Skin epidermis (tissue), 12 donors: ENCODE measurements around the gene GANC.
"Not testable (repeated sequence)": the region's sequence is repeated elsewhere in the genome, so short reads cannot be mapped to it uniquely, and the experiment has no call there.

Experiments
- H3K27ac ChIP-seq, 21 experiments: fragments of 200-600 bp; sonication (generic) in 11 of 21; one replicate each; pipeline ENCODE4 v1.5.0; 2020; ENCODE audit warnings: mild to moderate bottlenecking in 3 of 21, inconsistent platforms in 2 of 21, moderate library complexity in 2 of 21
- H3K4me3 ChIP-seq, 7 experiments: fragments of 200-600 bp; sonication (generic) in 2 of 7; one replicate each; pipeline ENCODE4 v1.5.0; 2020; ENCODE audit warnings: inconsistent platforms in 2 of 7, mild to moderate bottlenecking in 2 of 7, moderate library complexity in 1 of 7

GANC gene

DNA sequence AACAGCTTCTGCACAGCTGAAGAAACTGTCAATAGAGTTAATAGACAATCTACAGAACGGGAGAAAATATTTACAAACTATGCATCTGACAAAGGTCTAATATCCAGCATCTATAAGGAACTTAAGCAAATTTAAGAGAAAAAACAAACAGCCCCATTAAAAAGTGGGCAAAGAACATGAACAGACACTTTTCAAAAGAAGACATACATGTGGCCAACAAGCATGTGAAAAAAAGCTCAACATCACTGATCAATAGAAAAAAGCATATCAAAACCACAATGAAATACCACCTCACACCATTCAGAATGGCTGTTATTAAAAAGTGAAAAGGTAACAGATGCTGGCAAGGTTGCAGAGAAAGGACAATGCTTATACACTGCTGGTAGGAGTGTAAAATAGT is 63.6 kb downstream of the GANC start:
- not testable (repeated sequence) for H3K27ac ChIP-seq, H3K4me3 ChIP-seq

DNA sequence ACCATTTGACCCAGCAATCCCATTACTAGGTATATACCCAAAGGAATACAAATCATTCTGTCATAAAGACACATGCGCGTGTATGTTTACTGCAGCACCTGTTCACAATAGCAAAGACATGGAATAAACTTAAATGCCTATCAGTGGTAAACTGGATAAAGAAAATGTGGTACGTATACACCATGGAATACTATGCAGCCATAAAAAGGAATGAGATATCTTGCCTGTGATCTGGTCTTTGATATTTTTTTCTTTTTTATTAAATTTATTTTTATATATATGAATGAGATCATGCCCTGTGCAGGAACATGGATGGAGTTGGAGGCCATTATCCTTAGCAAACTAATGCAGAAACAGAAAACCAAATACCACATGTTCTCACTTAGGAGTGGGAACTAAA is 64.1 kb downstream of the GANC start:
- H3K27ac ChIP-seq: not testable (repeated sequence)

DNA sequence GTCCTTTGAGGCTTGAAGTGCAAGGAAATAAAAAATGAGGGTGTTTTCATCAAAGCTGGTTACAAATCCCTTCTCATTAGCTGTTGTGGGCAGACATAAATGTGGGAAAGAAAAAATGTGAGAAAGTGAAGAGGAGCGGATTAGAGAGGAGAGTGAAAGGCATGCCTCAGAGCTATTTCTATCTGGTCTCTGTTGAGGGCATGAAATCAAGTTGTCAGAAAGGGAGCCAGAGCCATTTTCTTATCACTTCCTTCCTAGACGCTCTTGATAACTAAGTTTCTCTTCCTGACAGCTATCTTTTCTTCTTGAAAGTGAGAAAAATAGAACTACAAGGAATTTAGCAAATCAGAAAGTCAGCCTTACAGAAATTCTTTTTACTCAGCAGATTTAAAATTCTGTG is 65.5 kb downstream of the GANC start:
- Histone ChIP-seq H3K4me3 (no peak overlapping the region), H3K27ac (peak overlapping the region in 4 of 21 experiments; percentile 29 to 52 (median 40))

More for the DNA sequence above, 64.1 kb downstream of the GANC start:
- H3K4me3 ChIP-seq: not testable (repeated sequence)

DNA sequence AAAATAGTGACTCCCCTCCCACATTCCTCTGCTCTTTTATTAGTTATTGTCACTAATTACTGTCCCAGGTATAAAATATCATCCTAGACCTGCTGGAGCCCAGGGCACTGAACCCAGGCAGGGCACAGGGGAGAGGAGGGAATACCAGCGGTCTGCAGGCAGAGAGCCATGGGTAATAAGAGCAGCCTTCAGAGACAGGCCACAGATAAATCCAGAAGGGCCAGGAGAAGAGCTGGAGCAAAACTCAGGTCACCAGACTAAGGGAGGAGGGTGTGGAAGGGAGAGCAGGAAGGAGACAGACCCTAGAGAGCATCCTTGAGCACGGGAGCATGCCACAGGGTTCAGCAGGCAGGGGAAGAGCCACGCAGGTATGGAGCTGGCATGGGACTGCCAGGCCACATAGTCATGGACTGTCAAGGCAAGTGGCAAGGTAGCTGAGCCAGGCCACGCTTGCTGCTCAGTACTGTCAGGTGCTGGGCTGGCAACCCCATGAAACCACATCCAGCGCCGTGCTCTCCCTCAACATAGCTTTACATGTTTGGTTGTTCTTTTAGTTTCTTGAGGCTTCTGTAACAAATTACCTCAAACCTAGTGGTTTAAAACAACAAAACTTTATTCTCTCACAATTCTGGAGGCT is 70.7 kb downstream of the GANC start:
- Histone ChIP-seq H3K27ac (peak overlapping the region in 1 of 21 experiments; percentile 17), H3K4me3 (no peak overlapping the region)

DNA sequence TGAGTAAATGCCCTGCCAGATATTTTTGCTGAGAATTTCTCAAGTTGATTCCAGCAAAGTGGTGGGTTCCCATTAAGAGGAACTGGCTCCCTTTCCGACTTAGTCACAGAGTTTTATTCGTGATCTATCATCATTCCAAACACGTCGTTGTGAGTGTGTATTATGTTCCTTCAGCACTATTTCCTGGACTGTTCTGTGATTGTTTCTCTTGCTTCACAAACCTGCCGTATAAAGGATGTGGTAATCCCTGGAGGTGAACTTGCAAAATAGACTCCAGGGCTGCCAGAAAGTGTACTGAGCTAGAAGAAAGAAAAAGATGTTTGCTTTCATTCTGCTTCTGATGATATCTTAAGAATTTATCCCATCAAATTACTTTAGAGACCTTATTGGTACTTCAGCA is 71.8 kb downstream of the GANC start:
- H3K4me3 ChIP-seq: no peak overlapping the region
- no peak overlapping the region for H3K27ac ChIP-seq

DNA sequence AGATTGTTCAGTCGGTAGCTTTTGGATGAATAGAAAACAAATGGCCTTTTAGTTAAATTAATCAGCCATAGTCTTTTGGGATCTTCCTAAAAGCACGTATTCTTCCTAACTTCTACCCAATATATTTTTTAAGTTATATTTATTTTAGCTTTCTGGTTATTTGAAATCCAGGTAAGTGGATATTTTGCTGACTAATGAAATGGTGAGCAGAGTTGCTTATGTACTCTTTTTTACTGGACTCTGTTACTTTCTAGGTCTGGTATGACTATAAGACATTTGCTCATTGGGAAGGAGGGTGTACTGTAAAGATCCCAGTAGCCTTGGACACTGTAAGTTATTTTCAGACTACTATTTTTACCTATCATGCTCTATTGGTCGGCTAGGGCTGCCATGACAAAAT is 72.5 kb downstream of the GANC start:
- Histone ChIP-seq H3K4me3 (no peak overlapping the region), H3K27ac (no peak overlapping the region)

DNA sequence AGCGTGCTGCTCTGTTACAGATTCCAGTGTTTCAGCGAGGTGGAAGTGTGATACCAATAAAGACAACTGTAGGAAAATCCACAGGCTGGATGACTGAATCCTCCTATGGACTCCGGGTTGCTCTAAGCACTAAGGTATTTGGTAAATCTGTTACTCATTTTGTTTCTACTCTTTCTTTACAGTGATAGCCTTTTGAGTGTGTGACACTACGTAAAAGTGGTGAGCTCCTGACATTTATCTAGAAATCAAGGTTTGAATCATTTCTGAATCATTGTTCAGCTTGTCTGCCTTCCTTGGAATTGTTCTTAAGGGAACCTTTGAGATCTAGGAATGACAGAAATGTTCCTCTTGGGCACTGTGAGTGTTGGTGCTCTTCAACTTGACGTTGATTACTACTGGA is 75.1 kb downstream of the GANC start:
- Histone ChIP-seq H3K4me3 (no peak overlapping the region), H3K27ac (no peak overlapping the region)

DNA sequence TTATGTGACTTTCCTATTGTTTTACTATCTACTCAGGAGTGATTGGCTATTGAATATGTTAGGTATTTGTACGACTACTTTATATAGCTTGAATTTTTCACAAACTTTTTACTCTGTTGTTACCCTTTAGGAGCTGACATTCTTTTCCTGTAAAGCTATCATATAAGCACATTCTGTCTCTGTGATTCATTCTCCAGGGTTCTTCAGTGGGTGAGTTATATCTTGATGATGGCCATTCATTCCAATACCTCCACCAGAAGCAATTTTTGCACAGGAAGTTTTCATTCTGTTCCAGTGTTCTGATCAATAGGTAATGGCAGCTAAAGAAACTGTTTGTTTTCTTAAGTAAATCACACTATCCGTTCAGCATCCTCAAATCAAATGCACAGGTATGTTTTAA is 76.2 kb downstream of the GANC start:
- H3K4me3 ChIP-seq: no peak overlapping the region
- no peak overlapping the region for H3K27ac ChIP-seq

DNA sequence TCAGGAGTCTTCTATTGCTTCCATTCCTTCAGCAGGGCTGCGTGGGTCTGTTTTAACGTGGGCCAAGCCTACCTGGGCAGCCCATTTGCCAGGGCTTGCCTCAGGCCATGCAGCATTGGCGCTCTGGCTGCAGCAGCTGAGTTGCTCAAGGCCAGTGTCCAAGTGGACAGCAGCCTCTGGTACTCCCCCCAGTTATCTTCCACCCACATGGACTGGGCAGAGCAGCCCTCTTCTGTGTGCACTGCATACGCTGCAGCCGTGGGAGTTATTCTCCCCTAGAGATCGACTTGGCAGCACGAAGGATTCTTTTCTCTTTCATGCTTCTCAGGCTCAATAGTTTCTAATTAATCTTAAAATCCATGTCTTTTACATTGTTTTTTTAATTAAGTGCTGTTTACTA is 79.4 kb downstream of the GANC start:
- Histone ChIP-seq H3K4me3 (no peak overlapping the region), H3K27ac (no peak overlapping the region)

DNA sequence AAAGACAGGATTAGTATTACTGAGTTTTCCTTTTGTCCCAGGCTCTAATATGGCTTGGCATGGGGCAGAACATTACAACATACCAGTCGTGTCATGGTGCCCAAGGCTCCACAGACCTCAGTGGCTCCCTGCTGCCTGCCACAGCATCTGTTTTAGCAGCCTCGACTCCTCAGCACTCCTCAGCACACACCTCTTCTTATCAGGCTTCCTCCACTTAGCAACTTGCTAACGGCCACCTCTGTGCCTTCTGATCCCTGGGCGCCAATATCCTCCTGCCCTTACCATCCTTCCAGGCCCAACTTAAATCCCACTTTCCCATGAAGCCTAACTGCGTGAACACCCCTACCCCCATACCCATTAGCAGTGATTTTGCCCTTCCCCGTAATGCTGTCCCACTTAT is 80.1 kb downstream of the GANC start:
- no peak overlapping the region for H3K4me3 ChIP-seq
- H3K27ac ChIP-seq: no peak overlapping the region

DNA sequence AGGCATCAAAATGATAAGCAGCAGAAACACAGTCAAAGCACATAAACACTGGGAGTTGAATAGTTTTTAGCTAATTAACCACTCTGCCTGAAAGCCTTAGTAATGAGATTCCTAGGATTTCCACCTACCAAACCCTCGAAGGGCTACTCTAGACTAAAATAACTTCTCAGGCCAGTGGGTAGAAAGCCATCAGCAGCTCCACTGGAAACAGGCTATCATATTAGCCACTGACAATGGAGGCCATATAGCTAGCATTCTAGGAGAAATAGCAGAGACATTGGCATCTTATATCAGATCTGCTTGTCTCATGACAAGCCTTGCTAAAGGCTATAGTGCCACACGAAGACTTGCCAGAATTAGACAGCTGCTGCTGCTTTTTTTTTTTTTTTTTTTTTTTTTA is 81.8 kb downstream of the GANC start:
- H3K4me3 ChIP-seq: no peak overlapping the region
- H3K27ac ChIP-seq: no peak overlapping the region

DNA sequence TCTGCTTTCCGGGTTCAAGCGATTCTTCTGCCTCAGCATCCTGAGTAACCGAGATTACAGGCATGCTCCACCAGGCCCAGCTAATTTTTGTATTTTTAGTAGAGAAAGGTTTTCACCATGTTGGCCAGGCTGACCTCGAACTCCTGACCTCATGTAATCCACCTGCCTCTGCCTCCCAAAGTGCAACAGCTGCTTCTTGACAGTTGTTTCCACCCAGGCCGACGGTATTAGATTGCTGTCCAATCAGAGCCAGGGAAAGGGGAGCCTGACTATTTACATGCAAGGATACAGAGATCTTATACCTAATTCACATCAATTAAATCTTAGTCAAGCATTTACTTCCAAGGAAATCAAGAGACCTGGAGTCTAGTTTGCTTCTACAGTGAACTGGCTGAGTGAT is 82.3 kb downstream of the GANC start:
- no peak overlapping the region for H3K27ac ChIP-seq
- H3K4me3 ChIP-seq: no peak overlapping the region

DNA sequence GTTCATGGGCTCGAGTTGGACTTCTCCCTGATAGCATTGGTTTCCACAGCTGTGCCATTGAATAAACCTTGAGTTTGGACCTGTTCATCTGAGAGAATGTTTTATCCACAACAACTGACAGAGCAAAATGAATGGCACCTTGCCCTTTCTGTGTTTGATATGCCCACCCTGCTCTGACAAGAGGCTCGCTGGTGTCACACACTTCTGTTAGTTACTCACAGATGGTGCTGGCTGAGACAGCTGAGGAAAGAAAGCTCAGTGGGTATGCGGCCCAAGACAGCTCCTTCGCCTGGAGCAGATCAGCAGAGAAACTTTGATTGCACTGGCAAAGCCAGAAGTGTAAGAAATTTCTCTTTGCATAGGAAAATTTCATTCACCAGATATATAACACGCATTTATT is 83.8 kb downstream of the GANC start:
- Histone ChIP-seq H3K4me3 (no peak overlapping the region), H3K27ac (no peak overlapping the region)

DNA sequence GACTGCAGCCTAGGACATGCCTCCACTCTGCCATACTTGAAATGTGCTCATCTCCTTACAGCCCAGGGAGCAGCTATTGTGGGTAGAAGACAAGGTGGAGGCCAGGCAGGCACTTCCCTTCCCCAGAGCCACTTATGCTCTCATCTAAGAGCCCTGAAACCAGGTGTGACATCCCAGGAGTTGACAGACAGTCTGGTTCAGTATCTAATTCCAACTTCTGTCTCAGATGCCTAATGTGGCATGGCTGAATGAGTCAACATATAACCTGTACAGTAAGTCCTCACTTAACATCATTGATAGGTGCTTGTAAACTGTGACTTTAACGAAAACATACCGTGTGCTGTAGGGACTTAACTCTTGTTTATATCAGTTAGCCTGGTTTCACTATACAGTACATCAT is 85.1 kb downstream of the GANC start:
- no peak overlapping the region for H3K4me3 ChIP-seq
- no peak overlapping the region for H3K27ac ChIP-seq

DNA sequence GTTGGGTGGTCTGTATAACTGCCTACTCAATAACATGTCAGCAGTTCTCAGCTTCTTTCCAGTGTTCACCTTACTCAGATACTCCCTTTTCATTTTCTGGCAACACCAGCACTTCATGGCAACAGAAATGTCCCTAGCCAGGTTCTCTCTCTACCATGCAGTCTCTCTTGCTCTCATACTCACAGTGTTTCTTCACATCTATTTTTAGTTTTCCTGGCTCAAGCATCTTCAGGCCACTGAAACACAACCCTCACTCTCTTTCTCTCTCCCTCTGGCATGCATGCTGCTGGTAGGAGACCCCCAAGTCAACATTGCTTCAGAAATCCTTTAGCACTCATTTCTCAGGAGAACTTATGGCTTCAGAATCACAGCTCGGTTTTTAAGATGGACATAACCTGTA is 86.2 kb downstream of the GANC start, which contains the start of gene CAPN3:
TSS of gene CAPN3 (plus strand) at position 253 of the 400 bp plus-strand sequence. CDS start 305 bp downstream, outside the sequence.
- no peak within 1 kb of the TSS for H3K4me3 ChIP-seq
- H3K27ac ChIP-seq: no peak within 1 kb of the TSS

DNA sequence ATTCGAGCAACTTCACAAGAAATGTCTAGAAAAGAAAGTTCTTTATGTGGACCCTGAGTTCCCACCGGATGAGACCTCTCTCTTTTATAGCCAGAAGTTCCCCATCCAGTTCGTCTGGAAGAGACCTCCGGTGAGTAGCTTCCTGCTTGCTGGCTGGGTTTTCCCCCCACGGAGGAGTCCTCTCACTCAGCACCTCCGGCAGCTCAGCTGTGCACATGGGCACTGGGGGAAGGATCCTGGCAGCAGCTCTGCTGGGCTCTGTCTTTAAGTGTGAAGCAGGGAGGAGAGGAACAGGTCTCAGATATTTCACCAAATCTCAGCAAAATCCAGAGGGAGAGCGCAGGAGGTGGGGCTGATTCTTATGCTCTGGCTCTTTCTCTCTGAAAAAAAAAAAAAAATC is 87.0 kb downstream of the GANC start:
- Histone ChIP-seq H3K4me3 (no peak overlapping the region), H3K27ac (no peak overlapping the region)

DNA sequence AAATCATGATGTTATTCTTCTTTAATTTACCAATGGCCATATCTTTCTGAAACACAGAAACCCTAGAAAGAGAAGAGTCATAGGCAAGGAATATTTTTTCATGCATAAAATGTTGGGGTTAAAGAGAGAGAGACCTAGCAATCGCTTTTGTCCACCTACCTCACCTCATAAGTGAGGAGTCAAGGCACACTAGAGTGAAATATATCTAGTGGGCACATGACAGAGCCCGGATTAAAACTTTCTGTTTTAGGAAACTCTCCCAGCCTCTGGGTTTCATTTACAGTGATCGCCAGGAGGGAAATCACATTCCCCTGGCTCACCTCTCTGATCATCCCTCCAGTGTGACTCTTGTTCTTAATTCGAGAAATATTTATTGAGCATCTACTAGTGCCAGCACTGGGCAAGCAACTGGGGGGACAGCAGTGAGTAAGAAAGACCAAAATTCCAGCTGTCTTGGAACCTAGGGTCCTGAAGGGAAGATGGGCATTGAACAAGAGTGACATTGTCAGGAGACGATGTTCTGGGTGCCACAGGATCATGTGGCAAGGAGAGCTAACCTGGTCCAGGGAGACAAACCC is 87.6 kb downstream of the GANC start:
- Histone ChIP-seq H3K27ac (no peak overlapping the region), H3K4me3 (no peak overlapping the region)

DNA sequence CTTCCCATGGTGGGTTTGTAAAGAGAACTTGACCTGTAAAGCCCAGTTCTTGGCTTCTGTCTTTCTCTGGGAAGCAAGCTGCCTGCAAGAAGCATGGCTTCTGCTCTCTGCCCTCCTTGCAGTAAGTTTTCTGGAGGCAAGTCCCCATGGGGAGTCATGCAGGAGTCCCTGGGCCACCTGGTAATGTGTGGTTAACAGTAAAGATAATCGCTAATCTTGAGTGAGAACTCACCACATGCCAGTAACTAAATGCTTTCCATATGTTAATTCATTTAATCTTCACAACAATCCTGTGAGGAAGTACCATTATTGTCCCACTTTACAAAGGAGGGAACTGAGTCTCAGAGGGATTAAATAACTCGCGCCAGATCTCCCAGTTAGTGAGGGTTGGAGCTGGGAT is 90.5 kb downstream of the GANC start:
- no peak overlapping the region for H3K27ac ChIP-seq
- H3K4me3 ChIP-seq: no peak overlapping the region

DNA sequence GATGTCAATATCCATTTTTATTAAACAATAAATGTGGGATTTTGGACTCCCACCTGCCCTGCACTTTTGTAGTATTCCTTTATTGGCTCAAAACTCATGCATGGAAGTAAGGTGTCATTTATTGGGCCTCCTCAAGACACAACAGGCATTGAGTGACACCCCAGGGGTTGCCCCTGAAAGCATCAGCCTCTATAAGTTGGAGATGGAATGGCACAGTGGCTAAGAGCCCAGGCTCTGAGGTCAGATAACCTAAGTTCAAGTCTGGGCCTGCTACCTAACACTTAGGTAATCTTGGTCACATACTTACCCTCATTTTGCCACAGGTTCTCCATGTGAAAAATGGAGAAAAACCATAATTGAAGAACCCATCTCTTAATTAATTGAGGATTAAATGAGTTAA is 90.9 kb downstream of the GANC start:
- Histone ChIP-seq H3K4me3 (no peak overlapping the region), H3K27ac (no peak overlapping the region)

DNA sequence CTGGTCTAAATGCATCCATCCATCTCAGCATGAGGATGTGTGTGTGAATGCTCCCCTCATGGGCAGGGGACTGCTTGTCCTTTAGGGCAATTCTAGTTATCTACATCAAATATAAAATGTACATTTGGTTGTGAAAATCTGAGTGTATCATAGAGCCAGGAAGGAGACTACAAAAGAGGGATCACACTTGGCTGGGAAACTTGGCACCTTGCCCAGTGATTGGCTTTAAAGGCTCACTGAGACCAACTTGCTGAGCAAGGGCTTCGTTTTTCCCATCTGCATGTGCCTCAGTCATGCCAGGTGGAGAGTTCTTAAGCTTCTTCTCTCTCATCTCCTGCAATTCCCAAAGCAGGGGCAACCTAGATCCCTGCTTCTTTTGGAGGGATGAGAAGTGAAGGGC is 91.5 kb downstream of the GANC start:
- Histone ChIP-seq H3K27ac (no peak overlapping the region), H3K4me3 (no peak overlapping the region)

DNA sequence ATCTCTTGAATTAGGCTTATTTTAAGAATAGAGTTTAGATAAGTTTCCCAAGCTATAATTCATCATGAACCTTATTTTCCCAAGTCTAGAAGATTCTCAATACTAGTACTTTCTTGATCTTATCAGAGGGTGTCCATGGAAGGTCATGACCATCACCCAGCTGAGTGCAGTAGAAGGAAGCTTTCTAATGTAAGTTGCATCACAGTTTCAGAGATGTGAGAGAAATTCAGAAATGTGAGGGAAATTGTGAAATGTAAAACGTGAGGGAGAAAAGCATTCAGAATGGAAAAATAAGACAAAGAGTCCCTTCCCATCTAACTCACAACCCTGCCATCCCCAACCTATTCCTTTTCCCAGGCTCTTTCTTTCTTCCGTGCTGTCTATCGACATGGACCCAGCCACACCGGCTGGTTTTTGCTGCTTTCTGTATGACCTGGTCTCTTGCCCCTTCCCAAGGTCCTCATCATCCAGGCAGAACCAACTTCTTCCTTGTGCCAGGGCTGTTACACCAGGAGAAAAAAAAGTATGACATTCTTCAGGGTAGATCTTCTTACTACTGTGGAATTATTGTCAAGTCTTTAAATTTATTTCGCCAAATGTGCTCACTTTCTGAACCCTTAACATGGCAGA is 93.0 kb downstream of the GANC start:
- Histone ChIP-seq H3K27ac (no peak overlapping the region), H3K4me3 (no peak overlapping the region)

DNA sequence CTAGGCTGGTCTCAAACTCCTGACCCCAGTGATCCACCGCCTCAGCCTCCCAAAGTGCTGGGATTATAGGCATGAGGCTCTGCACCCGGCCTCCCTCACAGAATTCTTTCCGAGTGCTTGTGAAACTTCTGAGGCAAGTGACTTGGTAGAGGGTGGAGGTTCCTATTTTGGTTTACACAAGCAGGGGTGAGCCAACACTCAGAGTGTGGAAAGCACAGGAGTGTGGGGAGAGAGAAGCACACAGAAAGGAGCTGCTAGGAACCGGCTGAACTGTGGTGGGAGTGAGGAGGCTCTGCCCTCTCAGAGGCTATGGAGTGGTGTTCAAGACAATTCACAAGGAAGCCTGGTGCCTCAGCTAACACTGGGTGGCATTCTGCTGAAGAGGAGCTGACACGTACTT is 94.0 kb downstream of the GANC start:
- Histone ChIP-seq H3K4me3 (no peak overlapping the region), H3K27ac (no peak overlapping the region)
